ENCODE results near the gene BRCA1. TPM values are rescaled to one million over a fixed set of nuclear protein-coding genes. Genes with fewer than 3 reads are reported as not detected.
"Not testable (repeated sequence)": the region's sequence is repeated elsewhere in the genome, so short reads cannot be mapped to it uniquely, and the experiment has no call there.

Gene BRCA1
- total RNA-seq, 4 donors from 2014 or later: 4.5 to 7.6 (median 5.8) TPM

- WGBS, 2 donors: 92 to 96% methylated on average over 5 of the region's 5 CpGs
- intact Hi-C loops (cut with DNase I; ENCODE audit: low total_unique reads): no loop called here
These were observed 18.0 kb upstream of the BRCA1 start for GRCh38 chr17:43143201-43143600.

DNA sequence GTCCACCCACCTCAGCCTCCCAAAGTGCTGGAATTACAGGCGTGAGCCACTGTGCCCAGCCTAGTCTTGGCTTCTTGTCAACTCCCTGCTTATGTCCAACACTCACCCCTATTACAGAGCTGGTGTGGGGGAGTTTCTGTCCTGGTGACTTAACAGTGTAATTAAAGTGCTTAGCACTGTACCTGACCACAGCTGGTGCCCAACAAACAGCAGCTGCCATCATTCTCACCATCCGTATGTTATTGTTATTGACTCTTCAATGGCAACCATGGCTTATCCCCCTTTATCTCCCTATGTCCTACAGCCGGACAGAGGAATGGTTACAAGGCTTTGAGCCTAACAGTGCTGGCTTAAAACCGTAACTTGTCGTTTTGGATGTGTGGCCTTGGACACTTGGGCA lies 17.0 kb upstream of the BRCA1 start:
- intact Hi-C loops (cut with DNase I; ENCODE audit: low total_unique reads): no loop called here
- DNase-seq (ENCODE audit: low spot score in 2 of 2): no peak
- TF ChIP-seq CTCF (IDR thresholded peaks at IDR 0.05) (no peak), POLR2A (IDR thresholded peaks at IDR 0.05) (no peak)
- 93 to 95% methylated on average over 5 of the region's 5 CpGs for WGBS, 2 donors
- H3K4me3 ChIP-seq (ENCODE audit: low read depth, poor library complexity, severe bottlenecking): no peak overlapping the region

More at GRCh38 chr17:43143201-43143600, 18.0 kb upstream of the BRCA1 start:
- TF ChIP-seq CTCF (IDR thresholded peaks at IDR 0.05): no peak
- H3K4me3 ChIP-seq (ENCODE audit: low read depth, poor library complexity, severe bottlenecking): no peak overlapping the region
- no peak for DNase-seq (ENCODE audit: low spot score in 2 of 2)

GRCh38 chr17:43140396-43141332 lies 15.5 kb upstream of the BRCA1 start:
- WGBS, 2 donors: 84 to 86% methylated on average over 11 of the region's 11 CpGs
- H3K4me3 ChIP-seq (ENCODE audit: low read depth, poor library complexity, severe bottlenecking): no peak overlapping the region
- TF ChIP-seq POLR2A (IDR thresholded peaks at IDR 0.05) (no peak), CTCF (IDR thresholded peaks at IDR 0.05) (no peak)
- DNase-seq (ENCODE audit: low spot score in 2 of 2): no peak
- intact Hi-C loops (cut with DNase I; ENCODE audit: low total_unique reads): no loop called here

DNA sequence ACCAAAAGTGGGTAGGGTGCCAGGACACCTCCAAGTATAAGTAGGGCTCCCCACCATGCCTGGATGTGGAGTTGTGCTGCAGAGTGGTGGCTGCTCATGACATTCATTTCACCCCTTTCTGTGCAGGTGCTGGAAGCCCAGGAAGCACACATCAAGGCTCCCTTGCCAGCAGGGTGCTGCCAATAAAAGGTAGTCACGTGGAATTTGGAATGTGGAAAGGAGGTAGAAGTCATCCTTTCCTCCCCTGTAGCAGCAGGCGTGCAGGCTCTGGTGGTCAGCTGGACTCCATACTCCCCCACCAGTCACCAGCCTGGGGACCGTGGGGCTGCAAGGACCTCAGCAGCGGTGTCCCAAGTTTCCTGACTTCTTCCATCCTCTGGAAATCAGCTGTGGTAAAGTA lies 13.4 kb upstream of the BRCA1 start:
- DNase-seq (ENCODE audit: low spot score in 2 of 2); H3K4me3 ChIP-seq (ENCODE audit: low read depth, poor library complexity, severe bottlenecking); intact Hi-C loops (cut with DNase I; ENCODE audit: low total_unique reads): not testable (repeated sequence)
- WGBS, 2 donors: 77 to 79% methylated on average over 4 of the region's 4 CpGs

- DNase-seq (ENCODE audit: low spot score in 2 of 2); intact Hi-C loops (cut with DNase I; ENCODE audit: low total_unique reads); H3K4me3 ChIP-seq (ENCODE audit: low read depth, poor library complexity, severe bottlenecking): not testable (repeated sequence)
- 72 to 79% methylated on average over 3 of the region's 3 CpGs for WGBS, 2 donors
These were observed 11.4 kb upstream of the BRCA1 start for GRCh38 chr17:43136574-43136973.

GRCh38 chr17:43135454-43135819 lies 10.3 kb upstream of the BRCA1 start:
- TF ChIP-seq CTCF (IDR thresholded peaks at IDR 0.05): no peak
- TF ChIP-seq POLR2A (IDR thresholded peaks at IDR 0.05): no peak
- WGBS, 2 donors: 94 to 95% methylated on average over 19 of the region's 19 CpGs
- no peak for DNase-seq (ENCODE audit: low spot score in 2 of 2)
- H3K4me3 ChIP-seq (ENCODE audit: low read depth, poor library complexity, severe bottlenecking): no peak overlapping the region
- intact Hi-C loops (cut with DNase I; ENCODE audit: low total_unique reads): no loop called here

All from lower leg skin (tissue), 4 donors.